Breast epithelium (tissue), 3 donors: ENCODE results near the gene EMC10.

ENCODE experiments used
- POLR2A ChIP-seq: fragments of 450-650 bp; IDR thresholded peaks from one replicate; pipeline ENCODE4 v1.6.1; 2016; ENCODE audit warnings: antibody characterized with exemption, mild to moderate bottlenecking, moderate library complexity
- TF ChIP-seq, protein P1 (sequence below), 3 donors: fragments of 450-650 bp; IDR thresholded peaks; one replicate each; pipeline ENCODE4 v1.5.1; 2016 to 2017; ENCODE audit warnings: antibody characterized with exemption in 3 of 3, mild to moderate bottlenecking in 3 of 3, moderate library complexity in 3 of 3

- TF ChIP-seq, protein P1, sequence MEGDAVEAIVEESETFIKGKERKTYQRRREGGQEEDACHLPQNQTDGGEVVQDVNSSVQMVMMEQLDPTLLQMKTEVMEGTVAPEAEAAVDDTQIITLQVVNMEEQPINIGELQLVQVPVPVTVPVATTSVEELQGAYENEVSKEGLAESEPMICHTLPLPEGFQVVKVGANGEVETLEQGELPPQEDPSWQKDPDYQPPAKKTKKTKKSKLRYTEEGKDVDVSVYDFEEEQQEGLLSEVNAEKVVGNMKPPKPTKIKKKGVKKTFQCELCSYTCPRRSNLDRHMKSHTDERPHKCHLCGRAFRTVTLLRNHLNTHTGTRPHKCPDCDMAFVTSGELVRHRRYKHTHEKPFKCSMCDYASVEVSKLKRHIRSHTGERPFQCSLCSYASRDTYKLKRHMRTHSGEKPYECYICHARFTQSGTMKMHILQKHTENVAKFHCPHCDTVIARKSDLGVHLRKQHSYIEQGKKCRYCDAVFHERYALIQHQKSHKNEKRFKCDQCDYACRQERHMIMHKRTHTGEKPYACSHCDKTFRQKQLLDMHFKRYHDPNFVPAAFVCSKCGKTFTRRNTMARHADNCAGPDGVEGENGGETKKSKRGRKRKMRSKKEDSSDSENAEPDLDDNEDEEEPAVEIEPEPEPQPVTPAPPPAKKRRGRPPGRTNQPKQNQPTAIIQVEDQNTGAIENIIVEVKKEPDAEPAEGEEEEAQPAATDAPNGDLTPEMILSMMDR (IDR thresholded peaks at IDR 0.05) = no peak
- no peak for TF ChIP-seq POLR2A
Measured at GRCh38 chr19:50437862-50438449, 38.4 kb upstream of the EMC10 start.
